HCT116 (cell line): ENCODE measurements around the gene PAPOLB. TPM values are rescaled to one million over a fixed set of nuclear protein-coding genes. Genes with fewer than 3 reads are reported as not detected.

ENCODE experiments used
- ATAC-seq: fragments of 200-7000 bp; cut with Tn5 transposase; 2 replicates; pipeline ENCODE4 v1.9.1; 2020; ENCODE audit warnings: mild to moderate bottlenecking, moderate library complexity
- BruUV-seq: library from RNA; stranded (reverse); fragments of 400-500 nt; replicated peaks from 2 replicates; lab custom pipeline; 2021; lab: Mats Ljungman, UMichigan
- CTCF ChIA-PET: fragments of 300-600 bp; sonication (Branson Sonifier 250); formaldehyde crosslinking; loops from one replicate; lab custom pipeline; 2021; ENCODE audit warnings: antibody characterized with exemption; lab: Charles Lee
- POLR2A ChIA-PET: fragments of 300-600, 350-600 bp; sonication (Branson Sonifier 250); formaldehyde crosslinking; loops from one replicate; lab custom pipeline; 2021; ENCODE audit warnings: antibody characterized with exemption; lab: Charles Lee
- RAD21 ChIA-PET, 2 experiments: fragments of 300-600 bp; sonication (Branson Sonifier 250); formaldehyde crosslinking; loops; one replicate each; lab custom pipeline; 2023; ENCODE audit warnings: low total read pairs in 2 of 2; ENCODE audit not compliant: uncharacterized antibody in 2 of 2, unreplicated experiment in 2 of 2, low non-redundant PET in 1 of 2; lab: Charles Lee
- DNase-seq: peaks from one replicate; pipeline ENCODE4 v3.0.0-alpha.2; 2010; ENCODE audit warnings: low read depth, low spot score
- H2AFZ ChIP-seq: fragments of 200-600 bp; shearing (Covaris generic), sonication (generic); 2 replicates; pipeline ENCODE4 v1.6.1; 2017; ENCODE audit warnings: low read depth, mixed run types, mixed read lengths, antibody characterized with exemption, low read length; ENCODE audit not compliant: poor library complexity, severe bottlenecking
- H3K27ac ChIP-seq: 2 replicates; pipeline ENCODE4 v1.5.1; 2012; ENCODE audit warnings: low read depth, low read length
- H3K27me3 ChIP-seq: fragments of 200-600 bp; sonication (generic); 2 replicates; pipeline ENCODE4 v1.6.1; 2016; ENCODE audit warnings: mixed run types, low read length, mixed read lengths; ENCODE audit not compliant: insufficient read depth
- H3K36me3 ChIP-seq, 2 experiments: fragments of 200-500 bp in 1 of 2; fragments of 200-600 bp in 1 of 2; sonication (Bioruptor generic) in 1 of 2; sonication (generic) in 1 of 2; 2 replicates each; pipeline versions ENCODE4 v1.5.1 to v1.6.1; 2014 to 2016; ENCODE audit warnings: low read length in 2 of 2, inconsistent platforms in 1 of 2, mixed read lengths in 1 of 2, mixed run types in 1 of 2; ENCODE audit not compliant: insufficient read depth in 2 of 2, control insufficient read depth in 1 of 2
- H3K4me1 ChIP-seq, 2 experiments: fragments of 200-600 bp in 1 of 2; sonication (generic) in 1 of 2; 2 replicates each; pipeline versions ENCODE4 v1.5.1 to v1.6.1; 2012 to 2017; ENCODE audit warnings: low read length in 2 of 2, inconsistent platforms in 1 of 2, mild to moderate bottlenecking in 1 of 2, mixed read lengths in 1 of 2, mixed run types in 1 of 2, moderate library complexity in 1 of 2; ENCODE audit not compliant: insufficient read depth in 2 of 2, control insufficient read depth in 1 of 2
- H3K4me2 ChIP-seq: fragments of 200-600 bp; sonication (generic); 2 replicates; pipeline ENCODE4 v1.6.1; 2017; ENCODE audit warnings: mixed run types, low read length, mixed read lengths
- H3K4me3 ChIP-seq, 2 experiments: fragments of 200-600 bp in 1 of 2; sonication (generic) in 1 of 2; replicated peaks in 1 of 2; 2 replicates each; pipeline ENCODE4 v1.5.1; 2011 to 2016; ENCODE audit warnings: low read length in 2 of 2, control low read depth in 1 of 2, low read depth in 1 of 2, mild to moderate bottlenecking in 1 of 2, mixed read lengths in 1 of 2, mixed run types in 1 of 2
- H3K79me2 ChIP-seq: fragments of 200-600 bp; sonication (generic); 2 replicates; pipeline ENCODE4 v1.6.1; 2017; ENCODE audit warnings: mild to moderate bottlenecking, mixed run types, low read length, moderate library complexity, mixed read lengths; ENCODE audit not compliant: insufficient read depth
- H3K9ac ChIP-seq: fragments of 200-600 bp; sonication (generic); 2 replicates; pipeline ENCODE4 v1.6.1; 2016; ENCODE audit warnings: low read length, mixed read lengths
- H3K9me2 ChIP-seq: fragments of 200-600 bp; sonication (generic), shearing (Covaris generic); 2 replicates; pipeline ENCODE4 v1.6.1; 2017; ENCODE audit warnings: mixed run types, mild to moderate bottlenecking, moderate library complexity; ENCODE audit not compliant: insufficient read depth
- H3K9me3 ChIP-seq, 2 experiments: fragments of 200-500 bp in 1 of 2; fragments of 200-600 bp in 1 of 2; sonication (Bioruptor generic) in 1 of 2; sonication (generic) in 1 of 2; 2 replicates each; pipeline ENCODE4 v1.6.1; 2014 to 2017; ENCODE audit warnings: low read length in 2 of 2, mixed read lengths in 2 of 2, inconsistent platforms in 1 of 2, low read depth in 1 of 2, mild to moderate bottlenecking in 1 of 2, mixed run types in 1 of 2, moderate library complexity in 1 of 2; ENCODE audit not compliant: control insufficient read depth in 1 of 2, insufficient read depth in 1 of 2
- H4K20me1 ChIP-seq: fragments of 200-600 bp; sonication (generic), shearing (Covaris generic); 2 replicates; pipeline ENCODE4 v1.6.1; 2017; ENCODE audit warnings: mixed run types, mild to moderate bottlenecking, moderate library complexity; ENCODE audit not compliant: insufficient read depth
- CBX3 ChIP-seq: IDR thresholded peaks from 2 replicates; pipeline ENCODE4 v1.6.1; 2012; ENCODE audit warnings: low read depth
- CEBPB ChIP-seq: IDR thresholded peaks from 2 replicates; pipeline ENCODE4 v1.6.1; 2012; ENCODE audit warnings: low read depth
- ELF1 ChIP-seq: IDR thresholded peaks from 2 replicates; pipeline ENCODE4 v1.6.1; 2012; ENCODE audit warnings: low read depth, borderline replicate concordance
- EZH2 ChIP-seq: fragments of 200-600 bp; sonication (generic); IDR thresholded peaks from 2 replicates; pipeline ENCODE4 v1.6.1; 2017; ENCODE audit warnings: antibody characterized with exemption, mixed run types
- EZH2phosphoT487 ChIP-seq: fragments of 200-600 bp; IDR thresholded peaks from 2 replicates; pipeline ENCODE4 v1.6.1; 2018; ENCODE audit warnings: antibody characterized with exemption, borderline replicate concordance
- FOSL1 ChIP-seq: IDR thresholded peaks from 2 replicates; pipeline ENCODE4 v1.6.1; 2012; ENCODE audit warnings: low read depth
- JUND ChIP-seq: IDR thresholded peaks from 2 replicates; pipeline ENCODE4 v1.6.1; 2012
- POLR2A ChIP-seq: IDR thresholded peaks from 2 replicates; pipeline ENCODE4 v1.7.0; 2011; ENCODE audit warnings: borderline replicate concordance; ENCODE audit not compliant: insufficient read depth, insufficient read length; ENCODE audit errors: extremely low read depth
- POLR2AphosphoS5 ChIP-seq: IDR thresholded peaks from 2 replicates; pipeline ENCODE4 v1.6.1; 2011; ENCODE audit warnings: mild to moderate bottlenecking, low read depth, low read length, moderate library complexity
- RAD21 ChIP-seq: IDR thresholded peaks from 2 replicates; pipeline ENCODE4 v1.6.1; 2012; ENCODE audit warnings: low read depth, mild to moderate bottlenecking
- REST ChIP-seq: IDR thresholded peaks from 2 replicates; pipeline ENCODE4 v1.6.1; 2012; ENCODE audit warnings: low read depth
- SIN3A ChIP-seq: IDR thresholded peaks from 2 replicates; pipeline ENCODE4 v1.6.1; 2012; ENCODE audit warnings: low read depth
- SP1 ChIP-seq: IDR thresholded peaks from 2 replicates; pipeline ENCODE4 v1.6.1; 2012; ENCODE audit warnings: low read depth
- SRF ChIP-seq: IDR thresholded peaks from 2 replicates; pipeline ENCODE4 v1.6.1; 2012; ENCODE audit warnings: low read depth
- TCF7L2 ChIP-seq: IDR thresholded peaks from 2 replicates; pipeline ENCODE4 v1.7.0; 2011; ENCODE audit warnings: borderline replicate concordance, inconsistent platforms; ENCODE audit not compliant: insufficient read depth, insufficient read length; ENCODE audit errors: extremely low read depth
- YY1 ChIP-seq: IDR thresholded peaks from 2 replicates; pipeline ENCODE4 v1.6.1; 2011; ENCODE audit warnings: low read length, low read depth, moderate library complexity, mild to moderate bottlenecking; ENCODE audit not compliant: insufficient replicate concordance; ENCODE audit errors: extremely low read depth
- ZFX ChIP-seq: fragments of 450-650 bp; IDR thresholded peaks from 2 replicates; pipeline ENCODE4 v1.6.1; 2017
- ZNF274 ChIP-seq: fragments of 200-500 bp; sonication (Bioruptor generic); IDR thresholded peaks from 2 replicates; pipeline ENCODE4 v1.6.1; 2014; ENCODE audit warnings: mild to moderate bottlenecking, low read depth, low read length, inconsistent platforms
- intact Hi-C: fragments of 100-400 bp; cut with micrococcal nuclease; formaldehyde crosslinking; loops from 2 replicates; pipeline ENCODE4 v1.10.0; 2022
- total RNA-seq: library from RNA; stranded (reverse); gene quantifications from one replicate; pipeline ENCODE4 v1.2.1, GENCODE V29; 2021; ENCODE audit not compliant: unreplicated experiment
- TF ChIP-seq, protein P1 (sequence below): IDR thresholded peaks from 2 replicates; pipeline ENCODE4 v1.6.1; 2012
- TF ChIP-seq, protein P2 (sequence below): IDR thresholded peaks from 2 replicates; pipeline ENCODE4 v1.6.1; 2012
- TF ChIP-seq, protein P3 (sequence below), 3 experiments: fragments of 200-600 bp in 1 of 3; sonication (generic) in 1 of 3; IDR thresholded peaks in 2 of 3; conservative IDR thresholded peaks in 1 of 3; 2 replicates each; pipeline ENCODE4 v1.5.1; 2012 to 2017; ENCODE audit warnings: low read depth in 2 of 3, low read length in 2 of 3, antibody characterized with exemption in 1 of 3, borderline replicate concordance in 1 of 3, control low read depth in 1 of 3, mild to moderate bottlenecking in 1 of 3, mixed read lengths in 1 of 3, mixed run types in 1 of 3, moderate library complexity in 1 of 3; ENCODE audit not compliant: insufficient read depth in 1 of 3

PAPOLB gene
- total RNA-seq, 1 experiment from 2014 or later: 0.20 TPM

DNA sequence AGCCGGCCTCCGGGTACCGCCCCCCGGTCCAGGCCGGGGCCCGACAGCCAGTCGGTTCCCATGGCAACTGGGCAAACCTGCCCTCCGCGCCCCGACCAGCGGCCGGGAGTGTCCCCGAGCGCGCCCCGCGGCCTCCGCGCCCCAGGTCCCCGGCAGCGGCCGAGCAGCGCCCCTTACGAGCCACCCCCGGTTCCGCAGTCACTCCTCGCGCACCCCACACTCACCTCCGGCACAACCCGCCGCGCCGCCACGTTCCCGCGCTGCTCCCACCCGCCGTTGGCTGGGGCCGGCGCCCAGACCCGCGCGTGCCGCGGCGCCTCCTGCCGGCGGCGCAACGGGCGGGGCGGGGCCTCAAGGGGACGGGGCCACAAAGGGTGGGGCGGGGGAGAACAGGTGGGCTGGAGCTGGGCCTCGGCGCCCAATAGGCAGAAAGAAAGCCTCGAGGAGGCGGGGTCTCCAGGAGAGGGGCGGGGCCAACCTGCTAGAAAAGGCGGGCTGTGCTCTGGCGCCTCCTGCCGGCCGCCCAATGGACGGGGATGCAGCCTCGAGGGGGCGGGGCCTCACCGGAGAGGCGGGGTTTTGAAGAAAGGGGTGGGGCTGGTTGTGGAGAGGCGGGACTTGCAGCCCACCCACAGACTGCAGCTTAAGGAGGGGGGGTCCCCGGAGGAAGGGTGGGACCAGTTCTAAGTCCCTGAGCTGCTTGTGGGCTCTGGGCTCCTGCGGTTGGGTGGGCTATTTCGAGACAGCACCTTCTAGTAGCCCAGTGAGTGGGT is 21.7 kb upstream of the PAPOLB start, which contains the start of gene RADIL:
TSS of gene RADIL (minus strand) at position 345 of the 773 bp plus-strand sequence. CDS start 5,577 bp downstream, outside the sequence.
- BruUV-seq: no TSS peak
- Histone ChIP-seq H4K20me1 (no peaks in the 10 kb centered on the region), H3K79me2 (0 out of 2 replicates have a peak, but pooled peaks cover 4% of the 10 kb centered on the region), H3K4me3 (peak within 1 kb of the TSS; percentile 45 to 71), H3K4me2 (peak within 1 kb of the TSS; percentile 68), H3K27me3 (no peaks in the 10 kb centered on the region), H3K9me3 (no peaks in the 10 kb centered on the region), H3K36me3 (no peaks in the 10 kb centered on the region), H3K27ac (peak within 1 kb of the TSS; percentile 63; the same call in 1 of the 2 replicates), H2AFZ (no peak within 1 kb of the TSS), H3K9ac (peak within 1 kb of the TSS; percentile 80), H3K9me2 (no peaks in the 10 kb centered on the region), H3K4me1 (peaks cover 0 to 8% of the 10 kb centered on the region in 2 experiments; a peak in 2 of 4 replicates)
- peak; percentile 97 for ATAC-seq
- RAD21 ChIA-PET: interaction anchor here (0.6 to 1.4 kb wide), 3 partner anchors 53 to 91 kb away, joined by 3 read pairs; no protein-coding TSS in a partner anchor
- peak; percentile 87 for DNase-seq
- intact Hi-C loops: loop anchor here (1.0 to 2.0 kb wide), 2 partner anchors 53 to 85 kb away; no protein-coding TSS in a partner anchor
- POLR2A ChIA-PET: no interaction called here
- CTCF ChIA-PET: interaction anchor here (0.6 to 2.2 kb wide), 24 partner anchors 9 to 205 kb away, joined by 3 to 14 read pairs (median 4); no protein-coding TSS in a partner anchor
- no peak for TF ChIP-seq SIN3A
- TF ChIP-seq, protein P1, sequence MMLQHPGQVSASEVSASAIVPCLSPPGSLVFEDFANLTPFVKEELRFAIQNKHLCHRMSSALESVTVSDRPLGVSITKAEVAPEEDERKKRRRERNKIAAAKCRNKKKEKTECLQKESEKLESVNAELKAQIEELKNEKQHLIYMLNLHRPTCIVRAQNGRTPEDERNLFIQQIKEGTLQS: no peak
- no peak for TF ChIP-seq JUND
- TF ChIP-seq TCF7L2: no peak
- no peak for TF ChIP-seq EZH2phosphoT487
- no peak for TF ChIP-seq REST
- TF ChIP-seq, protein P2, sequence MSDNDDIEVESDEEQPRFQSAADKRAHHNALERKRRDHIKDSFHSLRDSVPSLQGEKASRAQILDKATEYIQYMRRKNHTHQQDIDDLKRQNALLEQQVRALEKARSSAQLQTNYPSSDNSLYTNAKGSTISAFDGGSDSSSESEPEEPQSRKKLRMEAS: no peak
- peak; percentile 81 for TF ChIP-seq SP1
- TF ChIP-seq ELF1: no peak
- TF ChIP-seq YY1: no peak
- no peak for TF ChIP-seq FOSL1
- TF ChIP-seq, protein P3, sequence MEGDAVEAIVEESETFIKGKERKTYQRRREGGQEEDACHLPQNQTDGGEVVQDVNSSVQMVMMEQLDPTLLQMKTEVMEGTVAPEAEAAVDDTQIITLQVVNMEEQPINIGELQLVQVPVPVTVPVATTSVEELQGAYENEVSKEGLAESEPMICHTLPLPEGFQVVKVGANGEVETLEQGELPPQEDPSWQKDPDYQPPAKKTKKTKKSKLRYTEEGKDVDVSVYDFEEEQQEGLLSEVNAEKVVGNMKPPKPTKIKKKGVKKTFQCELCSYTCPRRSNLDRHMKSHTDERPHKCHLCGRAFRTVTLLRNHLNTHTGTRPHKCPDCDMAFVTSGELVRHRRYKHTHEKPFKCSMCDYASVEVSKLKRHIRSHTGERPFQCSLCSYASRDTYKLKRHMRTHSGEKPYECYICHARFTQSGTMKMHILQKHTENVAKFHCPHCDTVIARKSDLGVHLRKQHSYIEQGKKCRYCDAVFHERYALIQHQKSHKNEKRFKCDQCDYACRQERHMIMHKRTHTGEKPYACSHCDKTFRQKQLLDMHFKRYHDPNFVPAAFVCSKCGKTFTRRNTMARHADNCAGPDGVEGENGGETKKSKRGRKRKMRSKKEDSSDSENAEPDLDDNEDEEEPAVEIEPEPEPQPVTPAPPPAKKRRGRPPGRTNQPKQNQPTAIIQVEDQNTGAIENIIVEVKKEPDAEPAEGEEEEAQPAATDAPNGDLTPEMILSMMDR (IDR thresholded peaks at IDR 0.05 in 2 of 3, conservative IDR thresholded peaks at IDR 0.05 in 1 of 3; ENCODE audit: borderline replicate concordance in 1 of 3, insufficient read depth in 1 of 3, low read depth in 2 of 3, low read length in 2 of 3): peak; percentile 80 to 93 (median 86)
- TF ChIP-seq ZFX: 0 out of 2 replicates have a peak, but pooled peaks have one; percentile 35
- peak; percentile 66 for TF ChIP-seq RAD21
- TF ChIP-seq POLR2AphosphoS5: peak; percentile 76
- TF ChIP-seq ZNF274: no peak
- TF ChIP-seq CBX3: no peak
- TF ChIP-seq SRF: no peak; the same call in 1 of the 2 replicates
- no peak for TF ChIP-seq POLR2A
- no peak for TF ChIP-seq CEBPB
- TF ChIP-seq EZH2: no peak
